HG03159 (cell line): ENCODE data around the gene SUGP2.

Source experiments
- ATAC-seq: cut with Tn5 transposase; IDR thresholded peaks from one replicate; pipeline ENCODE4 v1.9.1; 2021; ENCODE audit warnings: mild to moderate bottlenecking, moderate library complexity; ENCODE audit not compliant: unreplicated experiment

The SUGP2 gene

DNA sequence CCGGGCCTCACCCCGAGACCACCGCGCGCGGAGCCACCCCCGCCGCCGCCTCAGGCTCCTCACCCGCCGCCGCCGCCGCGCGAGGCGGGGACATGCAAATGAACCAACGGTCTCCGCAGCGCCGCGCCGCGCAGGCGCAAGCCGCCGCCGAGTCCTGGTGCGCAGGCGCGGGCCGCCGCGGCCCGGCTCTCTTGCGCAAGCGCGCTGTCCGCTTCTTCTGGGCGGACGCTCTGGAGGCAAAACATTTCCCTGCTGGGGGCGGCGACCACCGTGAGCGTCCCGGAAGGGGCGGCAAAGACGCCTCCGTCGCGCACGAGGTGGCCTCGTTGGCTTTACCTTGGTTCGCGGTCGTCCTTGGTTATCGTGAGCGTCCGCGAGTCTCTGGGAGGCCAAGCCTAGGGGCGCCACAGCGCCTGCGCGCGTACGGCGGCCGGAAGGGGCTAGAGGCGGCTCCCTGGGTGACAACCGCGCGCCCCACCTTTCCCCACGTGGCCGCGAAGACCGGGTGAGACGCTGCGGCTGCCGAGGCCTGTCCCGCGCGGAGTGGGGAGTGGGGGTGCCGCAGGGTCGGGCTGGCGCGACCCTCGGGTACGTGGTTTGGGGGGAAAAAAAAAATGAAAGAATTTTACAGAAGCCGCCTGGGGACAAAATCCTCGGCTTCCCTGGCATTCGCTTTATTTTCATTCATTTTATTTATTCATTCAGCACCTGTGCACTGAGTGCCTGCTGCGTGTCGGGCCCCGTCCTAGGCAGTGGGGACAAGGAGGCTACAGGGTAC is at the start of gene SUGP2, which contains the start of gene ARMC6:
Gene SUGP2 (minus strand): TSS at position 92 of the 778 bp plus-strand sequence. CDS start 2,446 bp downstream, outside the sequence.
Gene ARMC6 (plus strand): TSS at position 178 of the 778 bp plus-strand sequence. CDS start 607 bp downstream, outside the sequence.
- ATAC-seq, result peak; percentile 64

- no peak for ATAC-seq
Observed at GRCh38 chr19:19081642-19082151, 48.4 kb upstream of the SUGP2 start.

DNA sequence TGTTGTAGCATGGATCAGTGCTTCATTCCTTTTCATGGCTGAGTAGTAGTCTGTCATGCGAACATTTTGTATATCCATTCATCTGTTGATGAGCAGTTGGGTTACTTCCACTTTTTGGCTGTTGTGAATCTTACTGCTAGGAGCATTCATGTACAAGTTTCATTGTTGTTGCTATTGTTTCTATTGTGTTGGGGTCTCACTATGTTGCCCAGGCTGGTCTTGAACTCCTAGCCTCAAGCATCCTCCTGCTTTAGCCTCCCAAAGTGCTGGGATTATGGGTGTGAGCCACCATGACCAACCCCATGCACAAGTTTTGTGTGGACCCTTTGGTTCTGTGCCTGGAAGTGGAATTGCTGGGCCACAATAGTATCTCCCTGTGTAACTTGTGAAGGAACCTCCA is 46.3 kb upstream of the SUGP2 start:
- no peak for ATAC-seq

GRCh38 chr19:19078801-19079200 is 45.5 kb upstream of the SUGP2 start:
- ATAC-seq, result no peak

DNA sequence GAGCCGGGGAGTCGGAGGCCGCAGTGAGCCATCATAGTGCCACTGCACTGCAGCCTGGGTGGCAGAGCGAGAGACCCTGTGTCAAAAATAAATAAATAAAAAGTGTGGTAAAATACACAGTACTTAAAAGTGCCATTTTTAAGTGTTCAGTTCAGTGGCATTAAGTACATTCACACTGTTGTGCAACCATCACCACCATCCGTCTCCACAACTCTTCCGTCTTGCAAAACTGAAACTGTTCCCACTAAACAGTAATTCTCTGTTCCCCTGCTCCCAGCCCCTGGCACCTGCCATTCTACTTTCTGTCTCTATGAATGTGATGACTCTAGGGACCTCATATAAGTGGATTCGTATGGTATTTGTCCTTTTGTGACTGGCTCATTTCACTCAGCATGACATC is 43.8 kb upstream of the SUGP2 start:
- ATAC-seq, result no peak

- no peak for ATAC-seq
Observed at GRCh38 chr19:19076476-19076875, 43.2 kb upstream of the SUGP2 start.

- no peak for ATAC-seq
Observed at GRCh38 chr19:19075126-19075525, 41.8 kb upstream of the SUGP2 start.

GRCh38 chr19:19074196-19074882 is 41.0 kb upstream of the SUGP2 start:
- ATAC-seq, result no peak

DNA sequence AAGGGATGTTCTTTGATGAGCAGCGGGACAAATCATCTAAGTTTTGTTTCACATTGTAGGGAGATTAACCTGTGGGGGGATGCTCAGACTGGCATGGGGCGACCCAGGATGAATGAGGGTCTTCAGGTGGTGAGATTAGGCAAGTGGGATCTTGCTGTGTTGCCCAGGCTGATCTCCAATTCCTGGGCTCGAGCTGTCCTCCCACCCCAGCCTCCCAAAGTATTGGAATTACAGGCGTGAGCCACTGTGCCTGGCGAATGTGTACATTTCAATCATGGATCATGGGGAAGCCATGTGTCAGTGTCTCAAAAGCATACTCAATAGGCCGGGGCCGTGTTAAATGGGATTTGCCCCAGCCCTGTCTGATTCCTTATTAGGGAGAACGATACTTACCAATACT is 38.6 kb upstream of the SUGP2 start:
- ATAC-seq, result no peak

GRCh38 chr19:19068659-19069654 is 35.6 kb upstream of the SUGP2 start:
- no peak for ATAC-seq

DNA sequence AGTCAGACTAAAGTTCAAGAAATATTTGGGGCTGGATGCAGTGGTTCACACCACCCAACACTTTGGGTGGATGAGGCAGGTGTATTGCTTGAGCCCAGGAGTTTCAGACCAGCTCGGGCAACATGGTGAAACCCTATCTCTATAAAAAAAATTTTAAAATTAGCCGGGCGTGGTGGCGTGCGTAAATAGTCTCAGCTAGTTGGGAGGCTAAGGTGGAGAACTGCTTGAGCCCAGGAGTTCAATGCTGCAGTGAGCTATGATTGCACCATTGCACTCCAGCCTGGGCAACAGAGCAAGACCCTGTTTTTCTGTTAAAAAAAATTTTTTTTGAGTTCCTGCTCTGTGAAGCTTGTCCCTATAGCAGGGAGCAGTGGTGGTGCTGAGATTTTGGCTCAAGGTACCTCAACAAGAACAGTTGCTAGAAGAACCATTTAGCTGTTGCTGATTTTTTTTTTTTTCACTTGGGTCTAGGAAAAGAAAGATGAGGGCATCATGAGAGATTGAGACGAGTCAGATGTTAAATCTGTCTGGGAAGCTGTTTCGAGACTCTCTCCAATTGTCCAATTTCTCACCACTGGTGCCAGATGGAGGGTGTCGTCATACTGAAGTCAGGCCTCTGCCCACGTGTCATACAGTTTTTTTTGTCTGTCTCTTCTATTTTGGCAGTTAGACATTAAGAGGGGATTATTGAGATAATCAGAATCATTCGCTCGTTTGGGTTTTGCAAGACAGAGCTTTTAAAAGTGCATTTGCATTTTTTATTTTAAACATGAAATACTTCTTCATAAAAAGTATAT is 34.2 kb upstream of the SUGP2 start:
- ATAC-seq, result no peak

GRCh38 chr19:19064811-19065745 is 31.8 kb upstream of the SUGP2 start:
- no peak for ATAC-seq

DNA sequence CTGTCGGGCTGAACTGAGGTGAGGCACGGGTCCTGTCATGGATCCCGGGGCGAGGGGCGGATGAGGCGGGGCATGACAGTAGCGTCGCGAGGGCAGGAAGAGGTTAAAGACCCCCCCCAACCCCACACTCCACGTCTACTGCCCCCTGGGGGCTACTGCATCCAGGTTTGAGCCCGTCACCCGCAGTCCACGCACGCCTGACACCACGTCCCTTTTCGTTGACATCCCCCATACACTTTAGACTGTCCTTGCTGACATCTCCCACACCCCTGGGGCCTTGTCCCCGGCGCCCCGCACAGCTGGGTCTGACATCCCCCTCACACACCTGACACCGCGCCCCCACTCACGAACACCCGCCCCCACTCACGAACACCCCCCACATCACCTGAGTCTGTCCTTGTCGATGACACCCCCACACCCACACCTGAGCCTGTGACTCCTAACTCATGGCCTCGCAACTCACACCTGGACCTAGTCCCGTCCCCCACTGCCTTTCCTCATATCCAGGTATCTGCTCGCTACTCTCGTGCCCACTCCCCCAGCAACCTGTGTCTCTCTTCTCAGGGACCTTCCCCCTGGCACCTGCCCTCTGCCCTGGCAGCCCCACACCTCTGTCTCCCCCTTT is 30.9 kb upstream of the SUGP2 start:
- ATAC-seq, result no peak

GRCh38 chr19:19063183-19064097 is 30.1 kb upstream of the SUGP2 start, which contains the start of gene SLC25A42:
Gene SLC25A42 (plus strand): TSS chr19:19063994. CDS start chr19:19096125, 32,131 bp downstream.
- ATAC-seq, result peak; percentile 92

GRCh38 chr19:19062454-19063182 is 29.3 kb upstream of the SUGP2 start:
- no peak for ATAC-seq

GRCh38 chr19:19061506-19061905 is 28.2 kb upstream of the SUGP2 start:
- ATAC-seq, result no peak
